ENCODE data around the gene AOC3. TPM values are rescaled to one million over a fixed set of nuclear protein-coding genes. Genes with fewer than 3 reads are reported as not detected.

The AOC3 gene
- total and polyA plus RNA-seq, 2 of the 13 experiments (the other 11 are each of a cell fraction or from before 2014, with no cell fraction given) = 8.7 to 51.7 TPM

DNA sequence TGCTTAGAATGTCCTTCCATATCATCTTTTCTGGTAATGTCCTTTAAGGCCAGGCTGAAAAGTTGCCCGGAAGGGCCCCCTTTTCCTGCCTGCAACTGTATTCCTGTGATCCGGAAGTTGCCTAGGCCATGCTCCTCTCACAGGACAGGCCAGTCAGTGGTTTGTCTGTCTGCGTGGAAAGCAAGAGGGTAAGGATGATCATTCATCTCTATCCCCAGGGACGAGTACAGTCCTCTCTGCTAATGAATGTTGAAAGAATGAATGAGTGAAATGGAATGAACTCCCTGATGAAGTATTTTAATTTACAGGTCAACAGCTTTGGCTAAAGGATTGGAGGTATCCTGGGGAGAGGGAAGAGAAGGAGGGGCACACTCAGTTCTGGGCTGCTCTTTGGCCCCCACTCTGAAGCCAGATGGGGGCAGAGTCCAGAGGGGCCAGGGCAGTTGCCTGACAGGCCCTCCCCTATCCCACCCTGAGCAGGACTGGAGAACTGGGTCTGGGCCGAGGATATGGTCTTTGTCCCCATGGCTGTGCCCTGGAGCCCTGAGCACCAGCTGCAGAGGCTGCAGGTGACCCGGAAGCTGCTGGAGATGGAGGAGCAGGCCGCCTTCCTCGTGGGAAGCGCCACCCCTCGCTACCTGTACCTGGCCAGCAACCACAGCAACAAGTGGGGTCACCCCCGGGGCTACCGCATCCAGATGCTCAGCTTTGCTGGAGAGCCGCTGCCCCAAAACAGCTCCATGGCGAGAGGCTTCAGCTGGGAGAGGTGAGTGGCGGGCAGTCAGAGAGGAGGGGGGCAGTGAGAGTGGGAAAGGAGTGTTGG is 3.2 kb downstream of the AOC3 start (continued):
- TF ChIP-seq MEIS2 (CRISPR knock-in tag; IDR thresholded peaks at IDR 0.05) (peak; percentile 40; the same call in 1 of the 2 replicates), NFYC (CRISPR knock-in tag; IDR thresholded peaks at IDR 0.05) (peak; percentile 14; the same call in 1 of the 2 replicates), DRAP1 (CRISPR knock-in tag; IDR thresholded peaks at IDR 0.05) (0 out of 2 replicates have a peak, but pooled peaks have one; percentile 35), U2AF2 (IDR thresholded peaks at IDR 0.05; ENCODE audit: low read depth, low read length) (no peak), NBN (conservative IDR thresholded peaks at IDR 0.05) (no peak), GPN1 (CRISPR knock-in tag; IDR thresholded peaks at IDR 0.05; ENCODE audit: borderline replicate concordance) (no peak), RFX1 (IDR thresholded peaks at IDR 0.05) (no peak), ZBTB7A (CRISPR knock-in tag; IDR thresholded peaks at IDR 0.05) (peak; percentile 72; the same call in 1 of the 2 replicates), TEAD2 (CRISPR knock-in tag; IDR thresholded peaks at IDR 0.05) (no peak), ZNF446 (CRISPR knock-in tag; IDR thresholded peaks at IDR 0.05) (0 out of 2 replicates have a peak, but pooled peaks have one; percentile 34), ZHX1 (CRISPR knock-in tag; IDR thresholded peaks at IDR 0.05; ENCODE audit: low read depth) (no peak), HOXA9 (CRISPR knock-in tag; IDR thresholded peaks at IDR 0.05; ENCODE audit: borderline replicate concordance) (no peak), GATAD2A (CRISPR knock-in tag; IDR thresholded peaks at IDR 0.05) (peak; percentile 58; the same call in 1 of the 2 replicates), EZH2 (conservative IDR thresholded peaks at IDR 0.05; ENCODE audit: low read depth, low read length) (no peak)
- TF ChIP-seq, protein P1, sequence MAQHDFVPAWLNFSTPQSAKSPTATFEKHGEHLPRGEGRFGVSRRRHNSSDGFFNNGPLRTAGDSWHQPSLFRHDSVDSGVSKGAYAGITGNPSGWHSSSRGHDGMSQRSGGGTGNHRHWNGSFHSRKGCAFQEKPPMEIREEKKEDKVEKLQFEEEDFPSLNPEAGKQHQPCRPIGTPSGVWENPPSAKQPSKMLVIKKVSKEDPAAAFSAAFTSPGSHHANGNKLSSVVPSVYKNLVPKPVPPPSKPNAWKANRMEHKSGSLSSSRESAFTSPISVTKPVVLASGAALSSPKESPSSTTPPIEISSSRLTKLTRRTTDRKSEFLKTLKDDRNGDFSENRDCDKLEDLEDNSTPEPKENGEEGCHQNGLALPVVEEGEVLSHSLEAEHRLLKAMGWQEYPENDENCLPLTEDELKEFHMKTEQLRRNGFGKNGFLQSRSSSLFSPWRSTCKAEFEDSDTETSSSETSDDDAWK (CRISPR knock-in tag; IDR thresholded peaks at IDR 0.05) = no peak
- TF ChIP-seq, protein P2, sequence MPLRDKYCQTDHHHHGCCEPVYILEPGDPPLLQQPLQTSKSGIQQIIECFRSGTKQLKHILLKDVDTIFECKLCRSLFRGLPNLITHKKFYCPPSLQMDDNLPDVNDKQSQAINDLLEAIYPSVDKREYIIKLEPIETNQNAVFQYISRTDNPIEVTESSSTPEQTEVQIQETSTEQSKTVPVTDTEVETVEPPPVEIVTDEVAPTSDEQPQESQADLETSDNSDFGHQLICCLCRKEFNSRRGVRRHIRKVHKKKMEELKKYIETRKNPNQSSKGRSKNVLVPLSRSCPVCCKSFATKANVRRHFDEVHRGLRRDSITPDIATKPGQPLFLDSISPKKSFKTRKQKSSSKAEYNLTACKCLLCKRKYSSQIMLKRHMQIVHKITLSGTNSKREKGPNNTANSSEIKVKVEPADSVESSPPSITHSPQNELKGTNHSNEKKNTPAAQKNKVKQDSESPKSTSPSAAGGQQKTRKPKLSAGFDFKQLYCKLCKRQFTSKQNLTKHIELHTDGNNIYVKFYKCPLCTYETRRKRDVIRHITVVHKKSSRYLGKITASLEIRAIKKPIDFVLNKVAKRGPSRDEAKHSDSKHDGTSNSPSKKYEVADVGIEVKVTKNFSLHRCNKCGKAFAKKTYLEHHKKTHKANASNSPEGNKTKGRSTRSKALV (CRISPR knock-in tag; IDR thresholded peaks at IDR 0.05) = no peak
- TF ChIP-seq, protein P3, sequence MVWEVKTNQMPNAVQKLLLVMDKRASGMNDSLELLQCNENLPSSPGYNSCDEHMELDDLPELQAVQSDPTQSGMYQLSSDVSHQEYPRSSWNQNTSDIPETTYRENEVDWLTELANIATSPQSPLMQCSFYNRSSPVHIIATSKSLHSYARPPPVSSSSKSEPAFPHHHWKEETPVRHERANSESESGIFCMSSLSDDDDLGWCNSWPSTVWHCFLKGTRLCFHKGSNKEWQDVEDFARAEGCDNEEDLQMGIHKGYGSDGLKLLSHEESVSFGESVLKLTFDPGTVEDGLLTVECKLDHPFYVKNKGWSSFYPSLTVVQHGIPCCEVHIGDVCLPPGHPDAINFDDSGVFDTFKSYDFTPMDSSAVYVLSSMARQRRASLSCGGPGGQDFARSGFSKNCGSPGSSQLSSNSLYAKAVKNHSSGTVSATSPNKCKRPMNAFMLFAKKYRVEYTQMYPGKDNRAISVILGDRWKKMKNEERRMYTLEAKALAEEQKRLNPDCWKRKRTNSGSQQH (CRISPR knock-in tag; IDR thresholded peaks at IDR 0.05; ENCODE audit: low read depth) = no peak

Measured in HepG2 (cell line).